A673 (cell line): ENCODE measurements around the gene CCDC69. TPM values are rescaled to one million over a fixed set of nuclear protein-coding genes. Genes with fewer than 3 reads are reported as not detected.
"Not testable (repeated sequence)": the region's sequence is repeated elsewhere in the genome, so short reads cannot be mapped to it uniquely, and the experiment has no call there.

Source experiments
- BruUV-seq: library from RNA; stranded (reverse); fragments of 400-500 nt; replicated peaks from 2 replicates; lab custom pipeline; 2021; lab: Mats Ljungman, UMichigan
- CTCF ChIA-PET: fragments of 300-600 bp; sonication (Branson Sonifier 250); formaldehyde crosslinking; loops from one replicate; lab custom pipeline; 2022; ENCODE audit warnings: antibody characterized with exemption; lab: Charles Lee
- POLR2A ChIA-PET: fragments of 300-600 bp; sonication (Branson Sonifier 250); formaldehyde crosslinking; loops from one replicate; lab custom pipeline; 2022; ENCODE audit warnings: antibody characterized with exemption; ENCODE audit not compliant: low non-redundant PET; lab: Charles Lee
- DNase-seq: peaks from one replicate; pipeline ENCODE4 v3.0.0-alpha.2; 2015; ENCODE audit warnings: low spot score
- H3K27ac ChIP-seq: fragments of 200-600 bp; sonication (generic); 2 replicates; pipeline ENCODE4 v1.5.1; 2016; ENCODE audit warnings: mixed run types, low read depth, mild to moderate bottlenecking, mixed read lengths, antibody characterized with exemption, low read length; ENCODE audit not compliant: poor library complexity, severe bottlenecking
- H3K27me3 ChIP-seq: fragments of 200-600 bp; sonication (generic); replicated peaks from 2 replicates; pipeline ENCODE4 v1.6.1; 2017; ENCODE audit warnings: mixed run types, low read depth, mild to moderate bottlenecking, mixed read lengths, antibody characterized with exemption, low read length; ENCODE audit not compliant: insufficient read depth, poor library complexity
- H3K36me3 ChIP-seq: fragments of 200-600 bp; sonication (generic); 2 replicates; pipeline ENCODE4 v1.6.1; 2016; ENCODE audit warnings: mixed run types, mild to moderate bottlenecking, mixed read lengths, antibody characterized with exemption, low read length; ENCODE audit not compliant: insufficient read depth, poor library complexity, severe bottlenecking
- H3K4me1 ChIP-seq: fragments of 200-600 bp; sonication (generic); 2 replicates; pipeline ENCODE4 v1.6.1; 2017; ENCODE audit warnings: mixed run types, mild to moderate bottlenecking, mixed read lengths, antibody characterized with exemption, low read length; ENCODE audit not compliant: insufficient read depth, poor library complexity, severe bottlenecking
- H3K4me3 ChIP-seq: fragments of 200-600 bp; sonication (generic); 2 replicates; pipeline ENCODE4 v1.5.1; 2016; ENCODE audit warnings: low read depth, mixed run types, mild to moderate bottlenecking, mixed read lengths, low read length; ENCODE audit not compliant: poor library complexity, severe bottlenecking
- H3K9me3 ChIP-seq: fragments of 200-600 bp; sonication (generic); 2 replicates; pipeline ENCODE4 v1.6.1; 2016; ENCODE audit warnings: mixed run types, low read depth, mild to moderate bottlenecking, mixed read lengths, antibody characterized with exemption, low read length; ENCODE audit not compliant: poor library complexity, severe bottlenecking
- CTCF ChIP-seq: fragments of 300-800, 200-600 bp; sonication (generic); conservative IDR thresholded peaks from 2 replicates; pipeline ENCODE4 v1.5.1; 2017; ENCODE audit warnings: low read depth, mild to moderate bottlenecking, antibody characterized with exemption, low read length, moderate library complexity, mixed read lengths
- EZH2 ChIP-seq: fragments of 200-600 bp; sonication (generic); IDR thresholded peaks from 2 replicates; pipeline ENCODE4 v1.6.1; 2017; ENCODE audit warnings: borderline replicate concordance, low read depth, mild to moderate bottlenecking, mixed read lengths, antibody characterized with exemption, low read length; ENCODE audit not compliant: poor library complexity, severe bottlenecking
- intact Hi-C: fragments of 100-400 bp; cut with micrococcal nuclease; formaldehyde crosslinking; loops from one replicate; pipeline ENCODE4 v1.10.0; 2022; ENCODE audit not compliant: unreplicated experiment
- total RNA-seq: library from RNA; stranded (reverse); gene quantifications from 2 replicates; pipeline ENCODE4 v1.2.3, GENCODE V29; 2021

Gene CCDC69
- total RNA-seq, 1 experiment from 2014 or later = not detected

DNA sequence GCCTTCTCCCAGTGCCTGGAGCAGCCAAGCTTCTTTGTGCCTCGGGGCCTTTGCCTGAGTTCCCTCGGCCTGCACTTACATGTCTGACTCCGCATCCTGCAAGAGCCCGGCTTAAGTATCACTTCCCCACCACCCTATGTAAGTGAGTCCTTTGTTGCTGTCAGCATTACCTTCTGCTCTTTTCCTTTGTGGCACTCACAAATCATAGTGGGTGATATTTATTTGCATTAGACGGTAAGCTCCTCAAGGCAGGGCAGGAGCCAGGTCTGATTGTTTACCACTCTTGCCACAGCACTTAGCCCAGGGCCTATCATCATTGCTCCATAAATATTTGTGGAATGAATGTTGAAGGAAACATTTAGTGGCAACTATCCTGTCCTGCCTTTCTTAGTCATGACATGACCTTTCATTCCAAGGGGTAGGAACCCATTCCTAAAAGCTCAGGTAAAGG is 33.9 kb upstream of the CCDC69 start:
- intact Hi-C loops = no loop called here
- Histone ChIP-seq H3K4me3 (no peak overlapping the region), H3K36me3 (no peaks in the 10 kb centered on the region), H3K27ac (no peak overlapping the region), H3K9me3 (no peaks in the 10 kb centered on the region), H3K4me1 (peaks cover 4% of the 10 kb centered on the region), H3K27me3 (no peaks in the 10 kb centered on the region)
- ChIA-PET POLR2A (no interaction called here), CTCF (no interaction called here)
- BruUV-seq = no TSS peak
- TF ChIP-seq EZH2 (no peak), CTCF (no peak)
- DNase-seq = no peak

DNA sequence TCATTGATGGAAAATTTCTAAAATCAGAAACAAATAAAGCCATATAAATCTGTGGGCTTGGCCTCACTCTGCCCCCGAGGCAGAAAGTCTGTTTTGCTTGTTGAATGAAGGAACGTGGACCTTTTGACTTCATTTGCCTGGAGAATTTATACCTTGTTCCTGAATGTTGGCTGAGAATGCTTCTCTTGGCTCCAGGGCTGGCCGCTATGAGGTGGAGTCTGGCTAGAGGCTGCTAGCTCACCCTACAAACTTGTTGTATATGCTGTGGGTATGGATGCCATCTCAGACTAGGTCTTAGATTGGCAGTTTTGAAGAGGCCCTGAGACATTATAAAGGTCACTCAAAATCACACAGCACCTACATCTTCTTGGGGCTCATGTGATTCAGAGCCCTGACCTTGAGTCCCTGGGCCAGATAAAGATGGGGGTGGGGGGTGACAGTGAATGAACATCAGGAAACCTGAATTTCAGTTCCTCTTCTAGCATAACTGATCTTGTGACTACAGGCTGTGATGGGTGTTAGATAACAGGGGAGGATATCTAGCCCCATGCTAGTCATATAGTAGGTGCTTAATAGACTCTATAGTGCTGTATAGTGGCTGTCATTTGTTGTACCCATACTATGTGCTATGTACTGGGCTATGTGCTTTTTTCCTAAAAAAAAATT is 31.9 kb upstream of the CCDC69 start:
- H3K9me3 ChIP-seq = no peaks in the 10 kb centered on the region
- no TSS peak for BruUV-seq
- TF ChIP-seq EZH2 (no peak), CTCF (no peak)
- ChIA-PET POLR2A (no interaction called here), CTCF (interaction anchor here (0.7 kb wide), 1 partner anchor 27 kb away, joined by 3 read pairs; no protein-coding TSS in a partner anchor)
- DNase-seq = no peak
- intact Hi-C loops = no loop called here
- H3K27ac ChIP-seq = no peak overlapping the region
- H3K36me3 ChIP-seq = no peaks in the 10 kb centered on the region
- peaks cover 7% of the 10 kb centered on the region for H3K4me1 ChIP-seq
- no peak overlapping the region for H3K4me3 ChIP-seq
- no peaks in the 10 kb centered on the region for H3K27me3 ChIP-seq

GRCh38 chr5:151254990-151255389 is 31.1 kb upstream of the CCDC69 start:
- DNase-seq, H3K27ac ChIP-seq, H3K4me3 ChIP-seq, H3K27me3 ChIP-seq, CTCF ChIA-PET, POLR2A ChIA-PET, BruUV-seq, H3K4me1 ChIP-seq, H3K9me3 ChIP-seq, intact Hi-C loops, H3K36me3 ChIP-seq: not testable (repeated sequence)

- Histone ChIP-seq H3K27ac (no peak overlapping the region), H3K4me1 (peaks cover 7% of the 10 kb centered on the region), H3K27me3 (no peaks in the 10 kb centered on the region), H3K4me3 (no peak overlapping the region), H3K36me3 (no peaks in the 10 kb centered on the region), H3K9me3 (no peaks in the 10 kb centered on the region)
- intact Hi-C loops = no loop called here
- no TSS peak for BruUV-seq
- DNase-seq = no peak
- TF ChIP-seq CTCF (no peak), EZH2 (no peak)
- POLR2A ChIA-PET = no interaction called here
- CTCF ChIA-PET = no interaction called here
Measured at GRCh38 chr5:151254556-151254955, 30.7 kb upstream of the CCDC69 start.
